ENCODE data around the gene STK32C. TPM values are rescaled to one million over a fixed set of nuclear protein-coding genes. Genes with fewer than 3 reads are reported as not detected.

Gene STK32C
- total RNA-seq, 1 donor from 2014 or later = 12.2 TPM

DNA sequence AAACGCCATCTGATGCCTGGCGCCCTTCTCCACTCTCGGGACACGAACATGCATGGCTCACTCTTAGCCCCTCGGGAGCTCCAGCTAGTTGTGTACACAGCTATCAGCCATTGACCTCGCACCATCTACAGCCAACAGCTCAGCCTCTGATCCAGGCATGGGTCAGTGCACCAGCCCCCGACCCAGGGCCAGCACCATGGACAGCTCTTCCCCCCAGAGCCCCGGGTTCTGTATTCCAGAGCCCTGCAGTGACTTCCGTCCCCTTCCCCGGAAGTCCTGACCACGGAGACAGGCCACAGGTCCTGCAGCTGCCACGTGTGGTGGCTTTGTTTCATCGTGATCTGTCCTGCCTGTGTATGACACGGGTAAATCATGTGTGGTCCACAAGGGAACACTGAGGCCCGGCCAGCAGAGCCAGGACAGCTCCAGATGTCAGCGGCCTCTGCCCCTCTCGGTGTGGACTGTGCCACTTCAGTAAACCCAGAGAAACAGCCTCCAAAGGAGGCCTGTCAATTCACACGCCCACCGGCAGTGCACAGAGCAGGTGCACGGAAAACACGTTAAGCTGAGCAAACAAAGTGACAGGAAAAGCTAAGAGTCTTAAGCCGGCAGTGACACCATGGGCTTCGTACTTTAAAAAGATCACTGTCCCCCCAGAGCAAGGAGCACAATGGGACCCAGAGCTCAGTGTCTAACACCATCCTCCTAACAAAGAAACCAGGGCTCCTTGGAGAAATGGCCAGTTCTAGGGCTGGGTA, 13.0 kb downstream of the STK32C start:
- Histone ChIP-seq H3K36me3 (ENCODE audit: control insufficient read depth, insufficient read depth, low read length) (no peaks in the 10 kb centered on the region), H3K4me3 (ENCODE audit: low read depth, low read length) (no peak overlapping the region), H3K27me3 (ENCODE audit: control insufficient read depth, insufficient read depth, low read length) (peaks cover 11% of the 10 kb centered on the region)
- DNase-seq (ENCODE audit: low read depth) = no peak
- TF ChIP-seq, protein P1, sequence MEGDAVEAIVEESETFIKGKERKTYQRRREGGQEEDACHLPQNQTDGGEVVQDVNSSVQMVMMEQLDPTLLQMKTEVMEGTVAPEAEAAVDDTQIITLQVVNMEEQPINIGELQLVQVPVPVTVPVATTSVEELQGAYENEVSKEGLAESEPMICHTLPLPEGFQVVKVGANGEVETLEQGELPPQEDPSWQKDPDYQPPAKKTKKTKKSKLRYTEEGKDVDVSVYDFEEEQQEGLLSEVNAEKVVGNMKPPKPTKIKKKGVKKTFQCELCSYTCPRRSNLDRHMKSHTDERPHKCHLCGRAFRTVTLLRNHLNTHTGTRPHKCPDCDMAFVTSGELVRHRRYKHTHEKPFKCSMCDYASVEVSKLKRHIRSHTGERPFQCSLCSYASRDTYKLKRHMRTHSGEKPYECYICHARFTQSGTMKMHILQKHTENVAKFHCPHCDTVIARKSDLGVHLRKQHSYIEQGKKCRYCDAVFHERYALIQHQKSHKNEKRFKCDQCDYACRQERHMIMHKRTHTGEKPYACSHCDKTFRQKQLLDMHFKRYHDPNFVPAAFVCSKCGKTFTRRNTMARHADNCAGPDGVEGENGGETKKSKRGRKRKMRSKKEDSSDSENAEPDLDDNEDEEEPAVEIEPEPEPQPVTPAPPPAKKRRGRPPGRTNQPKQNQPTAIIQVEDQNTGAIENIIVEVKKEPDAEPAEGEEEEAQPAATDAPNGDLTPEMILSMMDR (IDR thresholded peaks at IDR 0.05; ENCODE audit: insufficient read depth, low read length, poor library complexity, severe bottlenecking) = no peak

DNA sequence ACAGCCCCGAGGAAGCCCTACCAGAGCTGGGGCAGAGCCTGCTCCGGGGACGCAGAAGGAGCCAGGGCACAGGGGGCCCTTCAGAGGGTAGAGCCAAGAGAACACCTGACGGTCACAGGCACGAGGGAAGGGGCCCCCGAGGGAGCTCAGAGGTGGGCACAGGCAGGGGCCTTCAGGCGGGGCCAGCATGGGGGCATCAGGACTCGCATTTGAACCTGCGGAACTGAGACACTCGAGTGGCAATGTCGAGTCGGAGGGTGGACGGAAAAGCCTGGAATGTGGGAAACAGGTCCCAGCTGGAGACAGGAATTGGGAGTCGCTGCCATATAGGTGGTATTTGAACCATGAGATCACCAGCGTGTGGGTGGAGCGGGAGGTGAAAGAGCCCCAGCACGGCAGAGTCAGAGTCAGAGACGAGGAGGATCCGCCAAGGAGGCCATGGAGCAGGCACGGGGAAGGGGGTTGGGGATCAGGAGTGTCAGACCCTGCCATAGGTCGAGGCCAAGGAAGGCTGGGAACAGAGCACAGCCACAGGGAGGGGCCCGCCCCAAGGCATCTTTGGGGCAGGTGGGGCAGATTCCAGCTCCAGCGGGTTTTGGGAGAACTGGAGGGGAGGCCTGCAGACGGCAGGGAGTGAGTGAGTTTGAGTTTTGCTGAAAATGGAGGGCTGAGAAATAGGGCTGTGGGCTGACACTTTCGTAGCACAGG, 13.8 kb downstream of the STK32C start:
- Histone ChIP-seq H3K27me3 (ENCODE audit: control insufficient read depth, insufficient read depth, low read length) (peaks cover 11% of the 10 kb centered on the region), H3K4me3 (ENCODE audit: low read depth, low read length) (no peak overlapping the region), H3K36me3 (ENCODE audit: control insufficient read depth, insufficient read depth, low read length) (no peaks in the 10 kb centered on the region)
- TF ChIP-seq, protein P1 (IDR thresholded peaks at IDR 0.05; ENCODE audit: insufficient read depth, low read length, poor library complexity, severe bottlenecking) = no peak
- no peak for DNase-seq (ENCODE audit: low read depth)

DNA sequence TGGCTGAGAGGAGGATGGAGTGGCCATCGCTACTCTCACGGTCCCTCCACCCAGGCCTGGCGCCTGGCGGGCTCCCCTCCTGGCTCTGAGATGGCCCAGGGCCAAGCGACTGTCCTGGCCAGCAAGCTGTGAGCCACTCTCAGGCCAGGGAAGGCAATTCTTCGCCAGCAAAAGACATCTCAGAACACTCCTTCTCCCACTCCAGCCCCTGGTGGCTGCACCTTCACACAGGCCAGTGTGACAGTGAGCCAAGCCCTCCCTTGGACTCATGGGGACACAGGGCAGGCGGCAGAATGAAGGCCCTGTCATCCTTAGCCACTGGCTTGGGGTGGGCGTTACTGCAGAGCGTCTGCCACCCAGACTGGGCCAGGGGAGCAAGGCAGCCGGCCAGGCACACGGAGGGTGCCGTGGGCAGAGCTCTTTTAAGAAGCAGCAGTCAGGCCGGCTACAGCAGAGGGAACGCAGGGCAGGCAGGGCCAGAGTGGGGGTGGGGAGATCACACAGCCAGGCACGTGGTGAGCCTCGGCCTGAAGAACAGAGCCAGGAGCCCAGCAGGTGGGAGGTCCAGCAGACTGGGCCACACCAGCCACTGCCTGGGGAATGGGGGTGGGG, 14.4 kb downstream of the STK32C start:
- Histone ChIP-seq H3K36me3 (ENCODE audit: control insufficient read depth, insufficient read depth, low read length) (no peaks in the 10 kb centered on the region), H3K27me3 (ENCODE audit: control insufficient read depth, insufficient read depth, low read length) (peaks cover 11% of the 10 kb centered on the region), H3K4me3 (ENCODE audit: low read depth, low read length) (no peak overlapping the region)
- no peak for DNase-seq (ENCODE audit: low read depth)
- TF ChIP-seq, protein P1 (IDR thresholded peaks at IDR 0.05; ENCODE audit: insufficient read depth, low read length, poor library complexity, severe bottlenecking) = no peak

DNA sequence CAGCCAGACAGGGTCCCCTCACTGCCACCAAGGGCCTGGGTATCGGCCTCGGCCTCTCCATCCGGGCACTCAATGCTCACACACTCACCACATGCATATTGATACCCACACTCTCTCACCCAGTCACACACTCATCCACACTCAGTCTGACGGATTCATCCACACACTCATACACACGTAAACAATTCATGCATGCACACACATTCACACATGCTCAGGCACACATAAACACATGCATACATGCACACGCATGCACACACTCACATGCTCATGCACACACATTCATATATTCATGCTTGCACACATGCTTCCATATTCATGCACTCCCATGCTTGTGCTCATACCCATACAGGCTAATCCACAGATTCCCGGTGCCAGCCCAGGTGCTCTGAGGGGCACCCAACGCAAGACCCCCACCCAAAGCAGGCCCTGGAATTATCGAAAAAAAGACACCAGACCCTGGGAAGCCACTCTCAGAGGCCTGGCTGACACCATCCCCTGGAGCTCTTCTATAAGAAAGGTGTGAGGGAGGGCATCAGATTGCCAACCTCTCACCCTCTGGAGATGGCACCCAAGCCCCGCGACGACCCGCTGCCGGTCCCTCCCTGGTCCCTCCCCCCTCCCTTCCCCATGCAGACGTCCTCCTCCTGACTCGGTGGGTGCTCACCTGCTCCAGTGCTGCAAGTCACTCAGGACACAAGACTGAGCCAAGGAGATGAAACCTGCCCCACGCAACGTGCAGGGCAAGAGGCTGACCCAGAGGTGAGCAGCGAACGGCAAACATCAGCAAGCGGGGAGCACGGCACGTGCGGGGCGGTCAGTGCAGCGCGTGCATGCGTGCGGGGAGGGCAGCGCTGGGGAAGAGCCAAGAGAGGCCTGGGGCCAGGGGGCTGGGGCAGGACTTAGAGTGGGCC, 15.2 kb downstream of the STK32C start:
- Histone ChIP-seq H3K4me3 (ENCODE audit: low read depth, low read length) (no peak overlapping the region), H3K36me3 (ENCODE audit: control insufficient read depth, insufficient read depth, low read length) (no peaks in the 10 kb centered on the region), H3K27me3 (ENCODE audit: control insufficient read depth, insufficient read depth, low read length) (peaks cover 9% of the 10 kb centered on the region)
- no peak for DNase-seq (ENCODE audit: low read depth)
- TF ChIP-seq, protein P1 (IDR thresholded peaks at IDR 0.05; ENCODE audit: insufficient read depth, low read length, poor library complexity, severe bottlenecking) = no peak

DNA sequence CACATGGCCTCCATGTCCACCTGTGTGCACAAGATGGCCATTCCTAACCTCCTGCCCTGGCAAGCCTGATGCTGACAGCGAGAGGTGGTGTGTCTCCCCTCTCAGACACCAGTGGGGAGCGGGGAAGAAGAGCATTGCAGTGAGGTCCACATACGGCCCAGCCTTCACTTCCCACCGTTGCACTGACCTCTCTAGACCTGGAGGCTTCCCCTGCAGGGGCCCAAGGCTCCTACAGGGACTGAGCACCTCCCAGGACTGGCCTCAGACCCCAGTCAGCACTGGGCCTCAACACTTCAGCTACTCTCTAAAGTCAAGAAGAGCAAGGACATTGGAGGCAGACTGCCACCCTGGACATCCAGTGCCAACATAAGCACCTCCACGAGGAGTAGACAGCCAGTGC, 15.9 kb downstream of the STK32C start:
- TF ChIP-seq, protein P1 (IDR thresholded peaks at IDR 0.05; ENCODE audit: insufficient read depth, low read length, poor library complexity, severe bottlenecking) = no peak
- no peaks in the 10 kb centered on the region for H3K36me3 ChIP-seq (ENCODE audit: control insufficient read depth, insufficient read depth, low read length)
- DNase-seq (ENCODE audit: low read depth) = no peak
- H3K4me3 ChIP-seq (ENCODE audit: low read depth, low read length) = no peak overlapping the region
- peaks cover 8% of the 10 kb centered on the region for H3K27me3 ChIP-seq (ENCODE audit: control insufficient read depth, insufficient read depth, low read length)

All from kidney epithelial cell (primary cell).